ENCODE results near the gene THUMPD3. TPM values are rescaled to one million over a fixed set of nuclear protein-coding genes. Genes with fewer than 3 reads are reported as not detected.
A peak's percentile ranks its signal among the peaks of the same experiment; 100 is the strongest.

The THUMPD3 gene
- total and polyA plus RNA-seq, 9 of the 15 experiments (the other 6 are each of a cell fraction or from before 2014, with no cell fraction given) = 58.3 to 132 (median 113) TPM

DNA sequence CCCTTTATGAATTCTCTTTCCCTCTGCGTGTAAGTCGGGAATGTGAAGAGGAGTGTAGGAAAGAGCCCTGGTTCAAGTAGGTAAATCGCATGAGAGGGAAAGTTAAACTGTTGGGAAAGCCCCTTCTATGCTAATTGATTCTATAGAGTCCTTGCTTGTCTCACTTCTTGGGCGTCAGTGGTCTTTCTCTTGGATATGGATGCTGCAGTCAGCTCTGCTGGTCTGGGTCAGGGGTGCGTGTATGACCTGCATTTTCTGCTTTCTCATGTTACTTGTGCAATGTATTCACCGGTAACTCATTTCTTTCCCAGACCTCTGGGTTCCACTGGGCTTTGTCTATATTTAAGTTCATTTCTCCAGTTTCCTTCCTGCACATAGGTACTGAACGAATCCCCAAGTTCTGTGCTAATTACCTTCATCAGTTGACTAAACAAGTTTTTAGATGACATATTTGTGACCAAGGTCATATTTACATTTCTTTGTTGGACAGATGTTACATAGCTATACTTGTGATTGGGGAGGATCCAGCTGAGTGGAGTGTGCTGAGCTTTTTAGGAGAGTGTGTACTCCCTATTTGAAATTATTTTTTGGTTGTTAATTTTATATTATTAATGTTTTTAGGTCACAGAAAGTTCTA lies 36.0 kb downstream of the THUMPD3 start (continued):
- TF ChIP-seq HDAC6 (IDR thresholded peaks at IDR 0.05; ENCODE audit: low read depth, low read length) (no peak), ILF3 (IDR thresholded peaks at IDR 0.05; ENCODE audit: borderline replicate concordance) (0 out of 2 replicates have a peak, but pooled peaks have one; percentile 20), FOXA3 (CRISPR knock-in tag; conservative IDR thresholded peaks at IDR 0.05 in 1 of 2, IDR thresholded peaks at IDR 0.05 in 1 of 2) (peak in 1 of 2 experiments; percentile 74; a peak in 2 of 4 replicates), RNF2 (IDR thresholded peaks at IDR 0.05) (peak; percentile 11; the same call in 1 of the 2 replicates), NCOA6 (IDR thresholded peaks at IDR 0.05) (0 out of 2 replicates have a peak, but pooled peaks have one; percentile 19), ARID4B (CRISPR knock-in tag; IDR thresholded peaks at IDR 0.05) (peak; percentile 72; the same call in 1 of the 2 replicates), TAF1 (IDR thresholded peaks at IDR 0.05; ENCODE audit: control insufficient read depth, extremely low read depth, insufficient read depth, low read length, severe bottlenecking) (peak; percentile 65), JUND (IDR thresholded peaks at IDR 0.05; ENCODE audit: borderline replicate concordance, low read depth, low read length) (no peak), JUND (tag; IDR thresholded peaks at IDR 0.05; ENCODE audit: borderline replicate concordance, low read depth, low read length) (peak; percentile 9; the same call in 1 of the 3 replicates), ARNT (IDR thresholded peaks at IDR 0.05) (no peak), FOXP1 (CRISPR knock-in tag; IDR thresholded peaks at IDR 0.05) (peak; percentile 67; the same call in 1 of the 2 replicates), TEAD1 (CRISPR knock-in tag; IDR thresholded peaks at IDR 0.05) (peak in 1 of 2 experiments; percentile 77; a peak in 1 of 4 replicates), ATF1 (CRISPR knock-in tag; IDR thresholded peaks at IDR 0.05) (no peak), ATF1 (tag; IDR thresholded peaks at IDR 0.05) (0 out of 2 replicates have a peak, but pooled peaks have one; percentile 17), ARID1B (IDR thresholded peaks at IDR 0.05) (peak; percentile 19; the same call in 1 of the 2 replicates), CEBPG (CRISPR knock-in tag; IDR thresholded peaks at IDR 0.05) (peak; percentile 79), CEBPG (tag; conservative IDR thresholded peaks at IDR 0.05 in 1 of 2, IDR thresholded peaks at IDR 0.05 in 1 of 2) (peak; percentile 54 to 93; a peak in 3 of 4 replicates), ZBTB1 (CRISPR knock-in tag; IDR thresholded peaks at IDR 0.05; ENCODE audit: borderline replicate concordance, low read depth) (no peak; the same call in 1 of the 2 replicates)
- TF ChIP-seq, protein P1, sequence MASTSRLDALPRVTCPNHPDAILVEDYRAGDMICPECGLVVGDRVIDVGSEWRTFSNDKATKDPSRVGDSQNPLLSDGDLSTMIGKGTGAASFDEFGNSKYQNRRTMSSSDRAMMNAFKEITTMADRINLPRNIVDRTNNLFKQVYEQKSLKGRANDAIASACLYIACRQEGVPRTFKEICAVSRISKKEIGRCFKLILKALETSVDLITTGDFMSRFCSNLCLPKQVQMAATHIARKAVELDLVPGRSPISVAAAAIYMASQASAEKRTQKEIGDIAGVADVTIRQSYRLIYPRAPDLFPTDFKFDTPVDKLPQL (IDR thresholded peaks at IDR 0.05; ENCODE audit: extremely low read depth, insufficient read length) = no peak
